COLO668 (cell line): ENCODE measurements around the gene ZNF341.

ENCODE experiments used
- DNase-seq: peaks from one replicate; lab custom pipeline; 2025; ENCODE audit not compliant: unreplicated experiment; lab: John Stamatoyannopoulos, UW

ZNF341 gene

GRCh38 chr20:33821270-33821836, 89.6 kb downstream of the ZNF341 start:
- DNase-seq = no peak

GRCh38 chr20:33822423-33822822, 90.6 kb downstream of the ZNF341 start:
- no peak for DNase-seq

DNA sequence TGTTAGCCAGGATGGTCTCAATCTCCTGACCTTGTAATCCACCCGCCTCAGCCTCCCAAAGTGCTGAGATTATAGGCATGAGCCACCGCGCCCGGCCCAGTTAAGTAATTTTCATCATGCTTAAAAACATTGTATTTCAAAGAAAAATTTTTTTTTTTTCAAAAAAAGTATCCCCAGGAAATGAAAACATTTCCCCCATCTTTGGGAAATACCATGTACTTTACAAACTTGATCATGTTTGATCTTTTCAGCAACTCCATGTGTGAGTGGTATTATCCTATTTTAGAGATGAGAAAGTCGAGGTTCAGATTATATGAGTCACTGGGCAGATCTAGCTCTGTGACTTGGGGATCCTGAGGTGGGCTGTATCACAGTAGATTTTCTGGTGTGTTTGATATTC, 91.2 kb downstream of the ZNF341 start:
- no peak for DNase-seq

- no peak for DNase-seq
Observed at GRCh38 chr20:33824852-33825251, 93.1 kb downstream of the ZNF341 start.

DNA sequence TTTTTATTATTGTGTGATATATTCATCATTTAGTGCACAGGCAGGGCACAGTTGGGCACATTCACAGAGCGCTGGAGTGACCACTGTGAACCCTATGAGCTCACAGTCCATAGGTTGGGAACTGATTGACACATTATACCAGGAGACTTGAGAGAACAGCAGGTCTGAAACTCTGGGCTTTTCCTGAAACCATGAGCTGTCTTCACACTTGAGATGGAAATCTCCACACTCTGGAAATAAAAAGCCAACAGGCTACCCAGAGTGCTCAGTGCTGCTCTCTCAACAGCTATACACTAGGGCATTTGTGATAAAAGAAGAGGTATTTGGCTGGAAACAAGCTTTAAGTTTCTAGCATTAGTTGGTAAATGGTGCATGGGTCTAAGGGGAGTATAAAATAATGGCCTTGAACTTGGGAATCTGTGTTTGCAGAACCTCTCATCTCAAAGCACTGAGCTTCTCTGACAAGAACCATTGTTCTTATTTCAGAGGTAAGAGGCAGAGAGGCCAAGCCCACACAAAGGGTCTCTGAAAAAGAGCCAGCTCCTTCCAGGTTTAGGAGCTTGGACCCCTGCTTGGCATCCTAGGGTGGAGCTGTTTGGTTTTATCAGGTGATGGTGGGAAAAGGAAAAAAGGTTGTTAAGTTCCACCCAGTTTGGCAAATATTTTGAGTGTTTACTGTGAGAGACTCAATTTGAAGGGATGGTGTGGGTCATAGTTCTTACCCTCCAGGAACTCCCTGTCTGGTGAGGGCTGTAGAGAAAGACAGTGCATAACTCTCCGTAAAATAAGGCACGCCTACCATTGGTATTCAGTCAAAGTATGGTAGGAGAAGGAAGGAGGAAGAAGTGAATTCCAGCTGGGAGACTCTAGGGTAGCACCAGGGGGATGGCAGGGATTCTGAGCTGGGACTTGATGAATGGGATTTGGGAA, 93.8 kb downstream of the ZNF341 start:
- DNase-seq = no peak

DNA sequence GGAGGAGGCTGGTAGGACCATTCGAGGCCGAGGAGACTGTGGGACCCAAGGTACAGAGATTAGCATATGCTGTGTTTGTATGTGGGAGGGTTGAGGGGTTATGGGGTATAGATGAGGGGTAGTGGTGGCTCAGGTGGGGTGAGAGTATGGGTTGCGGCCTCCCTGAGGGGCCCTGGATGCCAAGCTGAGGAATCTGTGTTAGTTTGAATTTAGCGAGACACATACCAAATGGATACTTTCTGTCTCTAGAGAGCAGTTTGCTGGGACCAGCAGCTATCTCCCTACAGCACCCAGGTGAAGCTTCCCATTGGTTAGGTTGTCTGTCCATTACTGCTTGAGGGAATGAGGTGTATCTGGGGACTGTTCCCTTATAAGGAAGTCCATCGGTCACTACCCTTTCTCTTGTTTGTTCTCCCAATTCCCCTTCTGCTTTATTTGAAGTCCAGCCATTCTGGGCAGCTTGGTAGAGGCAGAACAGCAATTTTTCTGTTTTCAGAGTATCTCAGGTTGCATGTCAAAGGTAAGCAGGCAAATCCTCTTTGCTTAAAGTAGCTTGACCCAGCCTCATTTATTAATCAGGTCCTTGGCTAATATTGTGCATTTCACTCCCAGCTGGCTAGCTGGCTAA, 94.6 kb downstream of the ZNF341 start:
- DNase-seq = no peak

DNA sequence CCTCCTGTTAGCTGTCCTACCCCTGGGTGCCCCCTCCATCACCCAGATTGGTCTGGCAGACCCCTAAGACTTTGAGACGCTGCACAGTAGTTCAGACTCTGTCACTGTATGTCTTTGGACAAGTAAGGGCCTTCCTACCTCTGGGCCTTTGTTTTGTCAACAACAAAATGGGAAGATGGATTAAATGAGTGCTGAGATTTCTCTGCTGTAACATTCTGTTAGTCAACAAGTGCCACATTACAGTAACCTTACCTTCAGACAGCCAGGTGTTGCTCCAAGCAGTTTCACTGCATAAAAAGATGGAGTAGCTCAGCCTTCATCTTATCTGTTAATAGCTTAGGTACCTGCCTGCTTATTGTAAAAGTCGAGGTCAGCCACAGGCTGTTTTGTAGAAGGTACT, 95.3 kb downstream of the ZNF341 start:
- no peak for DNase-seq

GRCh38 chr20:33827634-33828325, 96.0 kb downstream of the ZNF341 start:
- no peak for DNase-seq

GRCh38 chr20:33828326-33828844, 96.6 kb downstream of the ZNF341 start:
- DNase-seq = no peak

- no peak for DNase-seq
Observed at GRCh38 chr20:33828967-33829560, 97.3 kb downstream of the ZNF341 start.

DNA sequence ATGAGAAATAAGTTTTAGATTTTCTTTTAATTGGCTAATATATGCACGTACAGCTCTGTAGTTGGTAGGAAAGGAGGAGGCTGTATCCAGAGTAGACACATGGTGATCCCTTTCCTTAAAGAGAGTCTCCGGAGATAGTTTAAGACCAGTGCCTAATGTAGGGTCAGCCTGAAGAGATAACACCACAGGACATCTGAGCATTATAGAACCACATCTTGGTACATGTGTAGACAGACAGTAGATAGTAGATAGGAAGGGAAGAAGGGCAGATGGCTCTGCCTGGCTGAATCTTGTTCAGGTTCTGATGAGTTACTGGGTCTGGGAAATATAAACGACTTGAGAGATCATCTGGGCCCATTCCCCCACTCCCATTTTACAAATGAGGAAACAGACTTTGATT, 97.8 kb downstream of the ZNF341 start:
- no peak for DNase-seq

DNA sequence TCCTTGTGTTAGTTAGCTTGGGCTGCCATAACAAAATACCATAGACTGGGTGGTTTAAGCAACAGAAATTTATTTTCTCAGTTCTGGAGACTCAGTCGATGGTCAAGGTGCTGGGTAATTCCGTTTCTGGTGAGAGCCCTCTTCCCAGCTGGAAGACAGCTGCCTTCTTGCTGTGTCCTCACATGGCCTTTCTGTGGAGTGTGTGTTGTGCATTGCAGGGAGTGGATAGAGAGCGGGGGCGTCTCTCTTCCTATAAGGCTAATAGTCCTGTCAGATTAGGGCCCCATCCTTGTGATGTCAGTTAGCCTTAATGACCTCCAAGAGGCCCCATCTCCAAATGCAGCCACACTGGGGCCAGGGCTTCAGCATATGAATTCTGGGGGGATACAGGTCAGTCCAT, 98.6 kb downstream of the ZNF341 start:
- no peak for DNase-seq

- no peak for DNase-seq
Observed at GRCh38 chr20:33832103-33832804, 100.5 kb downstream of the ZNF341 start.

DNA sequence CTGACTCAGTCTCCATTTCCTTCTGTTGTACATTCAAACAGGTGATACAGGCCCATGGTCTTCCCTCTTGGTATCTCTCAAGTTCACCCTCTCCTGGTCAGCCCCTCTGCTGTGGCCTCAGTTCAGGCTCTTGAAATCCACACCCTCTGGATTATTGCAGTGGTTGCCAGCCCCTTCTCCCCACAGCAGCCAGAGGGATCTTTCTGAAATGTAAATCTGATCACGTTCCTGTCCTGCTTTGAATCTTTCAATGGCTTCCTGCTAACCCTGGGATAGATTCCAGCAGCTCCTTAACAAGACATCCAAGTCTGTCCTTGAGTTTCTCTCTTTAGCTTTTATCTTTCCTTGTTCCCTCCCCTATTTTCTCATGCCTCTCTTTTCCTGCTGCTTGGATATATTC, 101.5 kb downstream of the ZNF341 start:
- DNase-seq = no peak

GRCh38 chr20:33835615-33836172, 103.9 kb downstream of the ZNF341 start:
- no peak for DNase-seq

DNA sequence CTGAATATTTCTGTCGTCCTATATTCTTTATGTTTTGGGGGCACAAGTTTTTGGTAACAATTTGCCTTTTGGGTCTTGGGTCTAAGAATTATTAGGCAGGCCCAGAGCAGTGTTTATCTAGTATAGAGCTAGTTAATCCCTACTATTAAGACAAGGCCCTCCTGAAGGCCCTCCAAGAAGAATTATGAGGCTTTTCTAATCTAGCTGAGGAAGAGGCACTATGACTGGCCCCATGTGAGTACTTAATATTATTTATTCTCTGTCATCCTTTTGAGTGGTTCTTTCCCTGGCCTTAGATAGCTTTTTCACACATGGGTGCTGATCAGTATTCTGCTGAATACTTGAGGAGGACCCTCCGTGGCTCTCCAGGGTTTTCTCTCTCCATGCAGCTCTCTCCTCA, 104.5 kb downstream of the ZNF341 start:
- DNase-seq = no peak

DNA sequence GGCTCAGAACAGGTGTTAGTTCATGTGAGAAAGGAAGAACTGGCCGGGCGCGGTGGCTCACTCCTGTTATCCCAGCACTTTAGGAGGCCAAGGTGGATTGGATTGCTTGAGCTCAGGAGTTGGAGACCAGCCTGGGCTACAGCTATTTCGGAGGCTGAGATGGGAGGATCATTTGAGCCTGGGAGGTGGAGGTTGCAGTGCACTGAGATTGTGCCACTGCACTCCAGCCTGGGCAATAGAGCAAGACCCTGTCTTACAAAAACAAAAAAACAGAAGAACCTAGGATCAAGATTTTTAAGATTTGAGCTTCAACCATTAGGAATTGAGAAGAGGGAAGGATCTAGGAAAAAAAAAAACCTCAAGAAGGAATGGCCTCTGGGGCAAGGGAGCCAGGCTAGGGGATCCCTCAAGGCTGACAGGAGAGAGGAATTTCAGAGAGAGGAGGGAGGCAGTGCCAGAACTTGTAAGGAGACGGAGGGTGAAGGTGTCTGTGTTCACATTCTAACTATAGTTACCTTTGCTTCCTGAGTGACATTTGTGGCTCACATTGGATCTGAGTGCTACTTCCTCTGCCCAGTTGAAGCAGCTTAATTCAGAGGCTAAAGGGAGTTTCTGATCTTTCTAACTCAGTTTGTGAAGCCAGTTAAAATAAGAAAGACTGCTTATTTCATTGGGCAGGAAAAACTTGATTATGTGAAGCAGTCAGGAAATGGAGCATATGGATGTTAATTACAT, 105.5 kb downstream of the ZNF341 start:
- no peak for DNase-seq

DNA sequence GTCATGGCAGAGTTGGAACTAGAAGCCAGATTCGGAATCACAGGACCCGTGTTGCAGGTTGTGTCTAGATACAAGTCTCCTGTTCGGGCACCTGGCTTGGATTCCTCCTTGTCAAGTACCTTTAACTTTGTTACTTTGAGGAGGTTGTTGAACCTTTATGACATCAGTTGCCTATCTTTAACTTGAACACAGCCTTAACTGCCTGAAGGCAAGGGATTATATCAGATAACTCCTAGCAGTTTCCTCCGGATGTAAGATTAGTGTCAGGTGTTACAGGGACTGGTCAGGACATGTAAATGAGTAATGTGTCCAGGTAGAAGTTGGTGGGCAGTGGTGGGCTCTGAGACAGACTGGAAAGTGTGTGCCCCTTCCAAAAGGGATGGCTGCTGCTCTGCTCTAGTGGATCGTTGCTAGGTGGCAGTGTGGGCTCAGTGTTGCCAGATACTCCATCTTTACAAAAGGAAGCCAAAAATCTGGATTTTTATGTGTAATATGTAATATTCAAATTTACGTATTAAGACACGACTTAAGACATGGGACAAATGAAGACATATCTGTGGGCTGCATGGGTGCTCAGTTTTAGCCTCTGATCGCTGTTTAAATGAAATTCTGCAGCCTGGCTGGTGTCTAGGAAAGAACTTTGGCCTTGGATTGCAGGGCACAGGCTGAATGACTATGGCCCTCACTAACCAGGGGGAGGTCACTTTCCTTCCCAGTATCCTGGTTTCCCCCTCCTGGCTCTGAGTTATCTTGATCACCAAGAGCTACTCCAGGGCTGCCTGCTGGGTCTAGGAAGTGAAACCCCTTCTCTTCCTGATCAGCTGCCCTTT, 106.5 kb downstream of the ZNF341 start:
- no peak for DNase-seq
